OCI-LY7 (cell line): ENCODE data around the gene PRIMPOL. TPM values are rescaled to one million over a fixed set of nuclear protein-coding genes. Genes with fewer than 3 reads are reported as not detected.
"Not testable (repeated sequence)": the region's sequence is repeated elsewhere in the genome, so short reads cannot be mapped to it uniquely, and the experiment has no call there.

Experiments
- BruUV-seq: library from RNA; stranded (reverse); fragments of 400-500 nt; replicated peaks from 2 replicates; lab custom pipeline; 2021; lab: Mats Ljungman, UMichigan
- CTCF ChIA-PET: fragments of 300-600 bp; sonication (Branson Sonifier 250); formaldehyde crosslinking; loops from one replicate; lab custom pipeline; 2022; ENCODE audit warnings: antibody characterized with exemption; ENCODE audit not compliant: unreplicated experiment; lab: Charles Lee
- POLR2A ChIA-PET: fragments of 300-600 bp; sonication (Branson Sonifier 250); formaldehyde crosslinking; loops from one replicate; lab custom pipeline; 2022; ENCODE audit warnings: antibody characterized with exemption; lab: Charles Lee
- DNase-seq: peaks from one replicate; pipeline ENCODE4 v3.0.0-alpha.2; 2015; ENCODE audit warnings: low spot score
- H2AFZ ChIP-seq: fragments of 200-600 bp; sonication (generic), shearing (Covaris generic); 2 replicates; pipeline ENCODE4 v1.6.1; 2014; ENCODE audit warnings: mild to moderate bottlenecking, antibody characterized with exemption, low read length, moderate library complexity
- H3K27ac ChIP-seq: fragments of 200-600 bp; sonication (generic); 2 replicates; pipeline ENCODE4 v1.5.1; 2014; ENCODE audit warnings: mixed run types, low read depth, mild to moderate bottlenecking, moderate library complexity, low read length, inconsistent platforms; ENCODE audit not compliant: poor library complexity, severe bottlenecking
- H3K36me3 ChIP-seq: fragments of 200-600 bp; sonication (generic); 2 replicates; pipeline ENCODE4 v1.6.1; 2014; ENCODE audit warnings: mild to moderate bottlenecking, antibody characterized with exemption, low read length, moderate library complexity, mixed read lengths; ENCODE audit not compliant: insufficient read depth
- H3K4me1 ChIP-seq: fragments of 200-600 bp; sonication (generic); 2 replicates; pipeline ENCODE4 v1.5.1; 2014; ENCODE audit warnings: mild to moderate bottlenecking, low read length; ENCODE audit not compliant: insufficient read depth, poor library complexity, severe bottlenecking
- H3K4me2 ChIP-seq: fragments of 200-600 bp; sonication (generic); 2 replicates; pipeline ENCODE4 v1.6.1; 2014; ENCODE audit warnings: mild to moderate bottlenecking, low read length
- H3K4me3 ChIP-seq: fragments of 200-600 bp; sonication (generic); 2 replicates; pipeline ENCODE4 v1.5.1; 2014; ENCODE audit warnings: mild to moderate bottlenecking, low read depth, low read length; ENCODE audit not compliant: poor library complexity, severe bottlenecking
- H3K79me2 ChIP-seq: fragments of 200-600 bp; sonication (generic); 2 replicates; pipeline ENCODE4 v1.6.1; 2016; ENCODE audit warnings: low read depth, mild to moderate bottlenecking, low read length, moderate library complexity, mixed read lengths; ENCODE audit not compliant: insufficient read depth
- H3K9me2 ChIP-seq: fragments of 200-600 bp; sonication (generic); 2 replicates; pipeline ENCODE4 v1.6.1; 2016; ENCODE audit warnings: mild to moderate bottlenecking, low read length, mixed read lengths; ENCODE audit not compliant: insufficient read depth
- H3K9me3 ChIP-seq: fragments of 200-600 bp; sonication (generic); 2 replicates; pipeline ENCODE4 v1.6.1; 2014; ENCODE audit warnings: mild to moderate bottlenecking, mixed run types, low read length, mixed read lengths
- H4K20me1 ChIP-seq: fragments of 200-600 bp; sonication (generic); 2 replicates; pipeline ENCODE4 v1.6.1; 2014; ENCODE audit warnings: mild to moderate bottlenecking, antibody characterized with exemption, low read length, moderate library complexity, mixed read lengths; ENCODE audit not compliant: insufficient read depth
- CTCF ChIP-seq: fragments of 200-600 bp; sonication (generic); conservative IDR thresholded peaks from 2 replicates; pipeline ENCODE4 v1.5.1; 2014; ENCODE audit warnings: mild to moderate bottlenecking, antibody characterized with exemption, low read length, moderate library complexity, mixed read lengths
- EZH2phosphoT487 ChIP-seq: fragments of 200-600 bp; sonication (generic); IDR thresholded peaks from 2 replicates; pipeline ENCODE4 v1.6.1; 2018; ENCODE audit warnings: low read depth, borderline replicate concordance, mild to moderate bottlenecking, mixed run types, antibody characterized with exemption, low read length, moderate library complexity, mixed read lengths
- intact Hi-C: fragments of 100-400 bp; cut with micrococcal nuclease; formaldehyde crosslinking; loops from one replicate; pipeline ENCODE4 v1.10.0; 2022; ENCODE audit not compliant: unreplicated experiment
- total RNA-seq, 2 experiments: library from RNA; depleted of rRNA in 1 of 2; stranded (reverse); fragments of >200 nt in 1 of 2; shearing (Covaris generic) in 1 of 2; gene quantifications; 2 replicates each; pipeline ENCODE4 v1.2.3, GENCODE V29; 2014 to 2022

Gene PRIMPOL
- total RNA-seq, 2 experiments from 2014 or later: 8.8 to 23.4 TPM

DNA sequence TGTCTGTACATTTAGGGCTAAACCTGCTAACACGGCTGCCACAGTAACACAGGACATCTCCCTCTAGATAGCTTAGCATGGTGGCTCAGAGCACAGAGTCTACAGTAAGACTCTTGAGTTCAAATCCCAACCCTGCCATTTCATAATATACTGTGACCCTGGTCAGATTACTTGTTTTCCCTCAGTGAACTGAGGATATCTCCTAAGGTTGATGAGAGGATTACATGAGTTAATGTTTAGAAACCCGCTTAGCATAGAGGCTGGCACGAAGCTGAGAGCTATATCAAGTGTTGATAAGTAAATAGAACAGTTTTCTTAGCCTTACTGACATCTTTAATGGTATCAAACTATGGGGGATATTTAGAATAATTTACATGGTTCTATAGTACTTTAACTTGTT lies 37.5 kb upstream of the PRIMPOL start:
- Histone ChIP-seq H3K36me3 (no peaks in the 10 kb centered on the region), H3K27ac (no peak overlapping the region), H2AFZ (no peak overlapping the region), H3K9me2 (no peaks in the 10 kb centered on the region), H4K20me1 (no peaks in the 10 kb centered on the region), H3K4me3 (no peak overlapping the region), H3K79me2 (no peaks in the 10 kb centered on the region), H3K4me2 (no peak overlapping the region), H3K9me3 (peaks cover 3% of the 10 kb centered on the region; the same call in 1 of the 2 replicates), H3K4me1 (no peaks in the 10 kb centered on the region)
- no peak for DNase-seq
- ChIA-PET POLR2A (interaction anchor here (0.8 to 1.6 kb wide), 3 partner anchors 10 to 22 kb away, joined by 3 read pairs; no protein-coding TSS in a partner anchor), CTCF (no interaction called here)
- BruUV-seq: no TSS peak
- intact Hi-C loops: no loop called here
- TF ChIP-seq EZH2phosphoT487 (no peak), CTCF (no peak)

GRCh38 chr4:184613405-184613804 lies 36.1 kb upstream of the PRIMPOL start:
- Histone ChIP-seq H3K4me2 (no peak overlapping the region), H3K4me1 (no peaks in the 10 kb centered on the region), H4K20me1 (no peaks in the 10 kb centered on the region), H3K9me2 (no peaks in the 10 kb centered on the region), H3K9me3 (peaks cover 3% of the 10 kb centered on the region; the same call in 1 of the 2 replicates), H2AFZ (no peak overlapping the region), H3K79me2 (no peaks in the 10 kb centered on the region), H3K36me3 (no peaks in the 10 kb centered on the region), H3K4me3 (no peak overlapping the region), H3K27ac (no peak overlapping the region)
- ChIA-PET POLR2A (interaction anchor here (0.6 kb wide), 1 partner anchor 107 kb away, joined by 3 read pairs; no protein-coding TSS in a partner anchor), CTCF (no interaction called here)
- TF ChIP-seq EZH2phosphoT487 (no peak), CTCF (no peak)
- no peak for DNase-seq
- intact Hi-C loops: no loop called here
- no TSS peak for BruUV-seq

- no peak overlapping the region for H3K4me2 ChIP-seq
- no peaks in the 10 kb centered on the region for H3K9me2 ChIP-seq
- TF ChIP-seq EZH2phosphoT487 (no peak), CTCF (no peak)
- H4K20me1 ChIP-seq: no peaks in the 10 kb centered on the region
- peaks cover 3% of the 10 kb centered on the region; the same call in 1 of the 2 replicates for H3K9me3 ChIP-seq
- no peak overlapping the region for H3K4me3 ChIP-seq
- H3K27ac ChIP-seq: no peak overlapping the region
- no peak for DNase-seq
- H3K79me2 ChIP-seq: no peaks in the 10 kb centered on the region
- intact Hi-C loops: no loop called here
- CTCF ChIA-PET: no interaction called here
- POLR2A ChIA-PET: interaction anchor here (1.5 to 2.0 kb wide), 2 partner anchors 14 to 54 kb away, joined by 4 to 7 read pairs; no protein-coding TSS in a partner anchor
- no peak overlapping the region for H2AFZ ChIP-seq
- no TSS peak for BruUV-seq
- no peaks in the 10 kb centered on the region for H3K36me3 ChIP-seq
- H3K4me1 ChIP-seq: no peaks in the 10 kb centered on the region
Measured at GRCh38 chr4:184614509-184614908, 35.0 kb upstream of the PRIMPOL start.

DNA sequence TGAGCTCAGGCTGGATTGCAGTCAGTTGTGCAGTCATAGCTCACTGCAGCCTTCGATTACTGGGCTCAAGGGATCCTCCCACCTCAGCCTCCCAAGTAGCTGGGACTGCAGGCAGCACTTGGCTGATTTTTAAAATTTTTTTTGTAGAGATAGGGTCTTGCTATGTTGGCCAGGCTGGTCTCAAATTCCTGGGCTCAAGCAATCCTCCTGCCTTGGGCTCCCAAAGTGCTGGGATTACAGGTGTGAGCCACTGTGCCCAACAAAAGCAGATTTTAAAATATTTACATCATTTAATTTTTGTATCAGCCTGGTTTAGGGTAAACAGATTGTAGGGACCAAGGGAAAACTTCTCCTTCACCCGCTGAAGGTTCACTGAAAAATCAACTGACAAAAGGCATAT lies 33.4 kb upstream of the PRIMPOL start:
- intact Hi-C loops, H3K4me1 ChIP-seq, H3K36me3 ChIP-seq, H3K79me2 ChIP-seq, BruUV-seq, H3K9me3 ChIP-seq, H3K4me2 ChIP-seq, H3K4me3 ChIP-seq, DNase-seq, H3K9me2 ChIP-seq, H4K20me1 ChIP-seq, H3K27ac ChIP-seq, H2AFZ ChIP-seq, CTCF ChIA-PET: not testable (repeated sequence)
- POLR2A ChIA-PET: interaction anchor here (0.9 to 2.0 kb wide), 3 partner anchors 13 to 55 kb away, joined by 3 to 7 read pairs (median 4); no protein-coding TSS in a partner anchor
